IPS DF 4.7 (cell line): ENCODE data around the gene FBL.

Experiments used
- DNase-seq: peaks from one replicate; pipeline ENCODE4 v3.0.0-alpha.2; 2013; ENCODE audit warnings: low spot score; ENCODE audit errors: extremely low read depth

FBL gene

DNA sequence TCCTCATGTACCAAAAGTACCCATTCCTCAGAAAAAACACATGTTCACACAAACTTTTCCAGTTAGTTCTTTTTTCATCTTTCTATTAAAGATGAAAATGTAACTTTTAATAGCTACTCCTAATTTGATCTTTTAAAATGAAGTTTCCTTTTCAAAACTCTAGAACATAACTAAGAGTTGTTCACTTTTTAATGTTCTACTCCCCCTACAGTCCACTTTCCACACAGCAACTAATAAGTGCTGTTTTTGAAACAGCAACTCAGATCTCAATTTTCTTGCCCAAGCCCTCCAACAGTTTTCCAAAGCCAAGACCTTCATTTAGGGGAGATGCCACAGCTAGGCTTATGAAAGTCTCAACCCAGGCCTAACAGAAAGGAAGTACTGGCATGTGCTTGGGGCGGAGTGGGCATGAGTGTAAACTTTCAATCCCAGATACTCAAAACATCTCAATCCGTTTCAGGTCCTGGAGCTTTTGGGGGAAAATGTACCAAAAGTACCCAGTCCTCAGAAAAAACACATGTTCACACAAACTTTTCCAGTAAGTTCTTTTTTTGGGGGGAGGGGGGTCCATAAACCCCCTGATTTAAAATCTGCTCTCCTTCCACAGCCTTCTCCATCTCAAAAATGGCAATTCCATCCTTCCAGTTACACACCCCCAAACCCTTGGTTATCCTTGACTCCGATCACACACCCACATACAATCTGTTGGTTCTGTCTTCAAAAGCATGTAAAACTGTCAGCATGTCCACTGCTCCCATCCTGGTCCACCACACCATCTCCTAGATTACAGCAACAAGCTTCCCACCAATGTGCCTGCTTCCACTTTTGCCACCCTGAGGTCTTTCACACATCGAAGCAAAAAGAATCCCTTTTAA is 2.0 kb downstream of the FBL start:
- no peak for DNase-seq

DNA sequence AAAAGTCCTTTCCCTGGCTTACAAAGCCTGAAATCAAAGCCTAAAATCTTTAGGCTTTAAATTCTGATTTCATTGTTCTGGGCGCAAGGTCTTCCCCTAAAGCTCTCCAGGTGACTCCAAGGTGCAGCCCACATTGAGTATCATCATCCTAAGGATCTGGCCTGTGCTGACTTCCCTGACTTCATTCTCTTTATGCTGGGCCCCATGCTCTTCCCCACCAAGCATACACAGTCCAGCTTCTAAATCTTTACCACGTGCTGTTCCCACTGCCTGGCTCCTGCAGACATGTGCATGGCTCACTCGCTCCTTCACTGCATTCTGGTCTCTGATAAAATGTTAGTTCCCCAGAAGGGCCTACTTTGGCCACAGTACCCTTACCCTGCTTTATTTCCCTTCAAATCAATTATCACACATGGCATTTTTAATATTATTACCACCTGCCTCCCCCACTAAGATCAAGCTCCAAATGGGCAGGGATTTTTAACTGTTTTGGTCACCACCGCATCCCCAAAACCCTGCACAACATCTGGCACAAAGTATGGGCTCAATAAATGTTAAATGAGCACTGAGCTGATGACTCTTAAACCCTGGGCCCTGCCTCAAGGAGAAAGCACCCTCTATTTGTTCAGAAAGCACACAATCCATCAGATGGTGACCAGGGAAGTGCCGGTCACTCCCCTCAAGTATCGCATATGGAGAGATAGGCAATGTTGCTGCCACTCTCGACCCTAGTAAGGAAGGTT is 3.3 kb downstream of the FBL start:
- no peak for DNase-seq

- DNase-seq, result no peak
Measured at GRCh38 chr19:39841041-39841440, 5.1 kb downstream of the FBL start.

DNA sequence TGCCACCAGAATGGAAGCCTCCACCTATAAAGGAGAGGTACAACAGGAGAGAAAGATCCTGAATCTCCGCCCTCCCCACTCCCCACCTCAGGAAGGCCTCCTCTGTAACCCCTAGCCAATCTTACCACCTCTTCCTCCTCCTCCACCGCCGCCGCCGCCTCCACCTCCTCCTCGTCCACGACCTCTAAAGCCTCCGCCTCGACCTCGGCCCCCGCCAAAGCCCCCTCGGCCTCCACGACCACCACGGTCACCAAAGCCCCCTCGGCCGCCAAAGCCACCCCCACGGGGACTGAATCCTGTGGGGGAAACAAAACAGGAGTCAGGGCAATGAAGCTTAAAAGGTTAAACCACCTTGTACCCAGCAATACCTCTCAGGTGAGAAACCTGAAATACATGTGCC is 5.7 kb downstream of the FBL start:
- DNase-seq, result no peak

DNA sequence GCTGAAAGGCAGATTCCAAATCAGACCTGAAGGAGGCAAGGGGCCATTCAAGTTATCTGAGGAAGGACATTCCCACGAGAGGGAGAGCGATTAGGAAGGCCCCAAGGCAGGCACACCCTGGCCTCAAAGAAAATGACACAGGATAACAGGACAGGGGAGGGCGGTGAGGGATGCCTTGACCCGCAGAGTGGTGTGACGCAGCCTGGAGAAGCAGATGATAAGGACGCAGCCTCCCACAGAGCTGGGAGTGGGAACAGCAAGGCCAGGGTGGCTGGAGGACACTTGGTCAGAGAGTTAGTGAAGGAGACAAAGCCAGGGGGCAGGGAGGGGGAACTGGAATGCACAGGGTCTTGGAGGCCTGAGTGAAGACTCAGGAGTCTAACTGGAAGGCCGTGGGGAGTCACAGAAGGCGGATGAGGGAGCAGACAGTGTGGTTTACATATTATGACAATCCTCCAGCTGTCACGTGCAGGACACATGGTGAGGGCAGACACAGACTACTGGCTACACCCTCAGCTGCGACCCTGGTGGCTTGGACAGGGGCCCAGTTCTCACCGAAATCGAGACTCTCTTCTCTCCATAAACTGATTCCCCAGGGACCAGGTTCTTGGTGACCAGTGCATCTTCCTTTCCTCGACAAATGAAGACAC is 6.4 kb downstream of the FBL start:
- DNase-seq, result no peak

DNA sequence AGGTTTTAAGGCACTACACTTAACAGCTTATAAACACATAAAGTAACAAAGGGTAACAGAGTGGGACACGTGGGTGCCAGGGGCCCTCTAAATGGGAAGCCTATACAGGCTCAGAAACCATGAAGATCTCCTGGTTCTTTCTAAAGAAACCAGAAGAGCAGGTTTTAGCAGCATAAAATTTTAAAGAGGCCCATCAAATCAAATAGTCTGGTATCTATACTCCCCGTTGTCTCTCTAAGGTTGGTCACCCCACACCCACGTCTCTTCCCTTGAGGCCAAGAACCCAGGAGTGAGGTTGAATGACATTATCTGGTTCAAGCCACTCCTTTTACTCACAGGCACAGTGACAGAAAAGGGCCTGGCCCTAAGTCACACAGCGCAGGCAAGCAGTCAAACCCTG is 7.6 kb downstream of the FBL start:
- no peak for DNase-seq

DNA sequence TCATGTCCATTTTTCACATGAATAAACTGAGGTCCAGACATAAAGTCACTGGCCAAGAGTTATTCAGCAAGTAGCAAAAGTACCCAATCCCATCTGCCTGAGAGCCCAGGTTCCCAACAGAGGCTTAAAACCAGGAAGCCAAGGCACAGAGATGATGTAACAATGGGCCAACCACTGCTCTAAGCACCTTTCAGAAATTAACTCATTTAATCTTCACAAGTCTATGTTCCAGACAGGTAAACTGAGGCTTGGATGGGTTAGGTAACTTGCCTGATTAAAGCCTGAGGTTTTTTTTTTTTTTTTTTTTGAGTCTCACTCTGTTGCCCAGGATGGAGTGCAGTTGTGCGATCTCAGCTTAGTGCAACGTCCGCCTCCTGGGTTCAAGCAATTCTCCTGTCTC is 8.2 kb downstream of the FBL start:
- no peak for DNase-seq

GRCh38 chr19:39834287-39834841 is 11.8 kb downstream of the FBL start:
- DNase-seq, result no peak

- DNase-seq, result peak; percentile 82
Measured at GRCh38 chr19:39833464-39834286, 12.5 kb downstream of the FBL start, which contains the start of gene DYRK1B. TSS of gene DYRK1B (minus strand) at chr19:39834162. CDS start at chr19:39831867, 2,295 bp downstream.

- DNase-seq, result no peak
Measured at GRCh38 chr19:39833160-39833463, 13.1 kb downstream of the FBL start.

GRCh38 chr19:39832341-39833083 is 13.7 kb downstream of the FBL start:
- DNase-seq, result no peak

- no peak for DNase-seq
Measured at GRCh38 chr19:39831679-39832078, 14.5 kb downstream of the FBL start.

- no peak for DNase-seq
Measured at GRCh38 chr19:39830847-39831246, 15.3 kb downstream of the FBL start.

- DNase-seq, result no peak
Measured at GRCh38 chr19:39830406-39830805, 15.8 kb downstream of the FBL start.

DNA sequence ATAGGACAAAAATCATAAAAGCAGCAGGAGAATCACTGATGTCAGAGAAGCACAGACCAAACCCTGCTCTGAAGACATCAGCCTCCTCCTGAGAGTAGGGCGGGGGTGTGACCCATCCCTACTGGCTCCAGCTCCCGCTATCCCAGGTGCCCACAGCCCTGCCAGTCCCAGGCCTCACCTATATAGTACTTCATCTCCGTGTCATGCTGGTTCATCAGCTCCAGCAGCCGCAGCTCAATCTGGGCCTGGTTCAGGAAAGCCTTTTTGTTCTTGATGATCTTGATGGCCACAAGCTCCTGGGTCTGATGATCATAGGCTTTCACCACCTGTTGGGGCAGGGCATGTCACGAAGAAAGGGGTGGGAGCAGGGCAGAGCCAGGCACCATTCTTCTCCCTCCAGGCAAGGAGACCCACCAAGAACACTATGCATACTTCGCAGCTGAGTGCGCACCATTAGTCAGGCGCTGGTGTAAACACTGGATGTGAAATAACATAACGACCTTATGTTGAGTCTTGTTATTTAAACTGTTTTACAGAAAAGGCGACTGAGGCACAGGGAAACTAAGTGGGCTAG is 16.4 kb downstream of the FBL start:
- DNase-seq, result no peak

DNA sequence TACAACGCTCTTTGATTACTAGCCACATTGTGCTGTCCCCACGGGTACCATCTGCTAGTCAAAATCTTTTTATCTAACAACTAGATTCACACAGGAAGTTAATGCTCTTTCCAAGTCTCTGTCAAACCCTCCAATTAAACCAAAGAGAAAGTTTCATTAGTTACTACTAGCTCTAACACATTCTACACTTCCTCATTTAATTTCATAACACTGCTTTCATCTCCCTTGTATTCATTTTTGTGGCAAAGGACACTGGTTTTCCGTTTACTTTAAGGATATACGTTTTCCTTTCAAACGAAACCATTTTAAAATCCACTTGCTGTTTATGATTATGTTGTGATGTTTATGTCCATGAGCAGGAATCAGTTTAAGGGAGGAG is 17.5 kb downstream of the FBL start:
- DNase-seq, result no peak

DNA sequence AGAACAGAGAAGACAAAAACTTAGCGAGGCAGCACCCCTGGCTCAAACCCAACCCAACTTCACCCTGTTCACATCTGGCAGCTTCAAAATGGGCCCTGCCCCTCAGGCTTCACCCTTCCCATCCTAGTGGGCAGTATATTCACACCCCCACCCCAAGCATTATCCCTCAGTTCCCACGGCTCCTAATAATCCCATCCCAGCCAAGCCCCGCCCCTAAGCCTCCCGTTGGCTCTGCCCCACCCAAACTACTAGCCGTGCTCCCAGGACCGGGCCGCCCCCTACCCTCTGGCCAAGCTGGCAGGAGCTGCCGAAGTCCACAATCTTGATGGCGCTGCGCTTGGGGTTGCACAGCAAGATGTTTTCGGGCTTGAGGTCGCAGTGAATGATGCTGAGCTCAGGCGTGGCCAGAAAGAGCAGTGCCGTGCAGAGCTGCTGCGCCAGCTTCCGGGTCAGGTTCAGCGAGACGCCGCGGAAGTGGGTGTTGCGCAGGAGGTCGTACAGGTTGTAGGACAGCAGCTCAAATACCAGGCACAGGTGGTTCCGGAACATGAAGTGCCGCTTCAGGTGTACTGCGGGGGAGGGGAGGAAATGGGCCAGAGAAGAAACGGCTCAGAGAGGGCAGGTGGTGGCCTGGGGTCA is 18.0 kb downstream of the FBL start:
- no peak for DNase-seq

DNA sequence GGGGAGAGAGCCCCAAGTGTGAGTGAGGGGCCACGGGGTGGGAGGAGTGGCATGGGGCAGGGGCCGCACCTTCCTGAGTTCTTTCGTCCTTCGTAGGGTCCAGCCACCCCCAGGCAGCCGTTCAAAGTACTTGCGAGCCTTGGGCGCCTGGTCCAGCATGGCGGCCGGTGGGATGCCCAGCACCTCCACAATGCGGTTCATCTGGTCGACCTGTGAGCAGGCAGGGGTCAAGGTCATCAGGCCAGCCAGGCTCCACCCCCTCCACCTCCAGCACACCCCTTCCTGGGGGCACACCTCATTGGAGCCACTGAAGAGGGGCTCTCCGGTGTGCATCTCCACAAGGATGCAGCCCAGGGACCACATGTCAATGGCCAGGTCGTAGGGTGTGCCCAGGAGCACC is 19.0 kb downstream of the FBL start:
- no peak for DNase-seq

- no peak for DNase-seq
Measured at GRCh38 chr19:39826311-39826945, 19.8 kb downstream of the FBL start.
